NCI-H345 (cell line): ENCODE data around the gene CDC42BPB.

Source experiments
- DNase-seq: peaks from one replicate; lab custom pipeline; 2025; lab: John Stamatoyannopoulos, UW

Gene CDC42BPB

DNA sequence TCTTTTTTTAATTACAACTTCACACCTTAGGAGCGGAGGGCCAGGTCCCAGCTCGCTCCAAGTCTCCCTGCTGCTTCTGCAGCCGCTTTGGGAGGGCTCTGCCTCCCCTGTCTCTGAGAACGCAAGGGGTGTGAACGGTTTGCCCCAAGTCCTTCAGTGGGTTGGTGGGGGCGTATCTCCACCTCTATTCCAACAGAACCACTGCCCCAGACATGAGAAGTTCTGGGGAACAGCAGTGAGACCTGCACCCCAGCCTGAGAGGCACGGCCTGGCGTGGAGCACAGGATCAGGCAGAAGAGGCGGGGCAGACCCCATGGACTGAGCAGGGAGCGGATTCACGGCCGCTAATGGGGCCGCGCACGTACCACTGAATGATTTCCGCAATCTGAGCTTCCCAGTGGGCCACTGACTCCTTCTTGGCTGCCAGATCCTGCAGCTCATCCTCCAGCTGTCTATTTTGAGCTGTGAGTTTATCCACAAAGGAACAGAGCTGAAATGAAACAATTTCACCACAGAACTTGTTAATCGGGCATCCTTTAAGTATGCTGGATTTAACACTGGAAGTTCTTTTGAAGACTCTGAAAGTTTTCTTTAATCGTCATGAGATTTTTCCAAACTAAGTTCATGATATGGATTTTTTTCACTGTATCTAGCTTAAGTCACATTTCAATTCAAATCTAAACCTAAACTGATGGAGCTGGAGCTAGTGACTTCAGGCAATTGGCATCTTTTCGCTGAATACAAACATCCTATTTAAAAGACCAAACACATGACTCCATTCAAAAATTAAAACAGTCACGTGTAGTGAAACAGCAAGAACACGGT, 90.5 kb downstream of the CDC42BPB start:
- DNase-seq: no peak

GRCh38 chr14:102965971-102966655, 91.2 kb downstream of the CDC42BPB start:
- no peak for DNase-seq

DNA sequence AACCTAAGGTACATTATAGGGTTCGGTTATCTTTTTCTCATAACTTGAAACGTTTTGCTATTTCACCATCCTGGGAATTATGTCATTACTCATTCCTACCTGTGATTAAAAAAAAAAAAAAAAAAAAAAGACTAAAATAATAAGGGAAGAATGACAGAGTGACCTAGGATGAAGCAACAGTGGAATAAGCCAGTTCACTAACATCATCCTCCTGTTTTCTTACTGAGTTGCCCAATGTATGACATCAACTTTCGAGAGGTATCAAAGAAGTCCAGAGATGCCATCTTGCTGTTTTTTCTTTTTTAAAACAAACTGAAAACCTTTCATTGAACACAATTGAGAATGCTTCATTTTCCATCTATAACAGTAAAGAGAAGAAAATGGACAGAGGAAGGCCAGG, 92.1 kb downstream of the CDC42BPB start:
- DNase-seq: no peak

GRCh38 chr14:102964152-102964730, 93.1 kb downstream of the CDC42BPB start:
- no peak for DNase-seq

DNA sequence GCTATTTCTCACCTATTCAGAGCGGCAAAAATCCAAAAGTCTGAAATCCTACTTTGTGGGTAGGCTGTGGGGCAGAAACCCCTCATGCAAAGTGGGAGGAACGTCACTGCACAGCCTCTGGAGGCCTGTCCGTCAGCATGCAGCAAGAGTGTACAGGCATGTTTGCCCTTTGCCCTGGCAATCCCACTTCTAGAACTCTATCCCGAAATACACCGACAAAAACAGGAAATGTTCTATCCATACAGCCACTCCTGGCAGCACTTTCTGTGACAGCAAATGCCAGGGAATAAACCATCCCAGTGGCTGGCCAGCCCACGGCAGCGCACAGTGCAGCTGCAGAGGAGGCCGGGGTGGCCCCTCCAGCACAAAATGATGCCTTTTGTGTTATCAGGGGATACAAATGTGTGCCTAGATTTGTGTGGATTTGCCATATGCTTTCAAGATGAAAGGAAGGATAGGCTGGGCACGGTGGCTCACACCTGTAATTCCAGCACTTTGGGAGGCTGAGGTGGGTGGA, 95.2 kb downstream of the CDC42BPB start:
- no peak for DNase-seq

DNA sequence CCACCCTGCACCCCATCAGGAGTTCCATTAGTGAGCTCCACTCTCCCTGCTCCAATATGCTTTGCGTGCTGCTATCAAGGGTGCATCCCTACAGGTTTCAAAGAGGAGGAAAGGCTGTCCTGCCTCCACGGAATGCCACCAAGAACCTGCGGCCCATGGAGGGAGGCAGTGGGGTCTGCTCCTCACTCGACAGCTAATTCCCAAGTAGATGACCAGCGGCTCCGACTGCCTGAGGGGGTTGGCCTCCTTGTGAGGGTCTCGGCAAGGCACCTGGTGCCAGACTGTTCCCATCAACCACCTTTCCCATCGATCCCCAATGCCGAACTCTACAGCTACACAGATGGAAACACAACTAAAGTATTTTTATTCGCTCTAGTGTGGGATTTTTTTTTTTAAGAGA, 98.9 kb downstream of the CDC42BPB start:
- DNase-seq: no peak

GRCh38 chr14:102957222-102957621, 100.1 kb downstream of the CDC42BPB start:
- no peak for DNase-seq

- no peak for DNase-seq
Observed at GRCh38 chr14:102955636-102956408, 101.5 kb downstream of the CDC42BPB start.

DNA sequence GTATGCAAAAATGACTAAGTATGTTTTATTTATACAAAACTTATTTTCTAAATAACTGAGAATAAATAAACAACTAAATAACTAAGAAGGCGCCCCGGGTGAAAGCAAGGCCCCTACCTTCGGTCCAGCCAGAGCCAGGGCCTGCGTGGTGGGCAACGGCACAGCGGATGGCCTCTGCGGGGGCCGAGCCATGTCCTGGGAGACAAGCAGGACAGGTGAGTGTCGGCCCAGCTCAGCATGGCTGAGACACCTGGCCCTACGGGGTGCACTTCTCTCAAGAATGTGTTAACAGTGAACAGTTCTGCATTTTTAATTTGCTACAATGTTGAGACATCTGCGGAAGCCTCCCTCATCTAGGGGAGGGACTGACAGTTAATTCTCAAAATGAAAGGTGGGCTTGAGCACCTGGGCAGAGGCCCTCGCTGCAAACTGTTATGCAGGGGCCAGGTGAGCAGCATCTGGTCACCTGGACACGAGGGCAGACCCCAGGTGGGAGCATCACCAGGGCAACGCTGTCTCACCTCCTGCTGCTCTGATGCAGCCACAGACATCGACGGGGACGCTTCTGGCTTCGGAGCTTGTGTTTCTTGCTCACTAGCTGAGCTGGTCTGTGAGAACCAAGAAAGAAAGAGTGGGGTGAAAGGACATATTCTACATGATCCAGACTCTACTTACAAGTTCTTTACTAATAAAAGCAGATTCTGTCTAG, 103.1 kb downstream of the CDC42BPB start:
- DNase-seq: no peak

DNA sequence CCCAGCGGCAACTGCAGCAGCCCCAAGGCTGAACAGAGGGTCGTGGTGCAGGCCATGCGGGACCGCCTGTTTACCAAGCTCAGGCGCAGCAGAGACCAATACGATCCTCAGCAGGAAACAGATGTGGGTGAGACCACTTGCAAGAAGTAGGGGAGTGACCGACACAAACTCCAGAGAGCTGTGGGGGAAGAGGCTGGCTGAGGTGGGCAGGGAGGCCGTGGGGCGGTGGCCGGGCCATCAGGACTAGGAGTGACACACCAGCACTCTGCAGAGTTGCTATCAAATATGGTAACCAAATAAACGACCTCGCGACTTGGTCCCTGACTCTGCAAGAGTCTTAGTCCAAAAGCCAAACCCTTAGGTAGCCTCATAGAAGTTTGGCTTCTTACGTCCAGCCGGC, 104.2 kb downstream of the CDC42BPB start:
- no peak for DNase-seq

DNA sequence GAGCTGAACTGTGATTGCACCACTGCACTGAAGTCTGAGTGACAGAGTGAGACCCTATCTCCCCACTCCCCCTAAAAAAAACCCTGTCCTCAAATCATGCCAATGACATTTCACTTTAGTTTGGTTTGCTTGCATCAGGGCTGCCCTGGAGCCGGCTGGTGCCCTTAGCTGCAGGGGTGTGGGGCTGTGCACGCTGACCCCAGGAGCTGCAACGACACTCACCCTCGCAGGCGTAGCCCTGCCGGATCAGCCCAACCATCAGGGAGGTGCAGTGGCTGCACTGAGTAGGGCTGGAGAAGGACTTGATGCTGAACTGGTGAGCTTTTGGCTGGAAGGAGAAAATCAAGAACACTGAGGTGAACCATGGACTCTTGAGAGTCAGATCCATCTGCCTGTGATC, 105.1 kb downstream of the CDC42BPB start:
- no peak for DNase-seq

- DNase-seq: no peak
Observed at GRCh38 chr14:102951799-102952198, 105.5 kb downstream of the CDC42BPB start.

- DNase-seq: no peak
Observed at GRCh38 chr14:102951034-102951433, 106.3 kb downstream of the CDC42BPB start.

DNA sequence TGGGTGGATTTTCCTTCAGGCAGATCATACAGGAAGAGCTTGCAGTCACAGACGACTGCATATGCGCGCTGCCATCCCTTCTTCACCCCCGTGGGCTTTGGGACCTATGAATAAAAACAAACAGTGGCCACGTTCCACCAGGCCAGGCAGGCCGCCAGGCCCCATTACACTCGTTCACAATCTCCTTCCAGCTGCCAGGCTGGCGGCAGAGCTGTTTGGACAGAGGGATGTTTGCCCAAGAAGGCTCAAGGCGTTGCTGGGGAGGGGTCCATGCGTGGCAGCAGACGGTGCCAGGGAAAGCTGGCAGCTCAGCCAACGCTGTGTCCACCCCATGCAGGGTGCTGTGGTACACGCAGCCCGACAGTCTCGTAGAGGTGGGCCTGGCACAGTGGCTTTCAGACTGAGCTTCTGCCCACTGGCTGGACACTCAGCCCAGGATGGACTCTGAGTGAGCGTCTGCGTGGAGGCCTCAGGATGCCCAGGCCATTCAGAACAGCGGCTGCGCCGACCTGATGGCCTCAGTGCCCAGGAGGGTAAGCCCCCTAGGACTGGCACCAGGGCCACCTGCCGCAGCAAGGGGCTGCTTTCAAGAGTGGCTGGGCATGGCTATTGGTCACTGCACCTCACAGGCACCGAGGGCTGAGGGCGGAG, 107.4 kb downstream of the CDC42BPB start:
- DNase-seq: no peak

DNA sequence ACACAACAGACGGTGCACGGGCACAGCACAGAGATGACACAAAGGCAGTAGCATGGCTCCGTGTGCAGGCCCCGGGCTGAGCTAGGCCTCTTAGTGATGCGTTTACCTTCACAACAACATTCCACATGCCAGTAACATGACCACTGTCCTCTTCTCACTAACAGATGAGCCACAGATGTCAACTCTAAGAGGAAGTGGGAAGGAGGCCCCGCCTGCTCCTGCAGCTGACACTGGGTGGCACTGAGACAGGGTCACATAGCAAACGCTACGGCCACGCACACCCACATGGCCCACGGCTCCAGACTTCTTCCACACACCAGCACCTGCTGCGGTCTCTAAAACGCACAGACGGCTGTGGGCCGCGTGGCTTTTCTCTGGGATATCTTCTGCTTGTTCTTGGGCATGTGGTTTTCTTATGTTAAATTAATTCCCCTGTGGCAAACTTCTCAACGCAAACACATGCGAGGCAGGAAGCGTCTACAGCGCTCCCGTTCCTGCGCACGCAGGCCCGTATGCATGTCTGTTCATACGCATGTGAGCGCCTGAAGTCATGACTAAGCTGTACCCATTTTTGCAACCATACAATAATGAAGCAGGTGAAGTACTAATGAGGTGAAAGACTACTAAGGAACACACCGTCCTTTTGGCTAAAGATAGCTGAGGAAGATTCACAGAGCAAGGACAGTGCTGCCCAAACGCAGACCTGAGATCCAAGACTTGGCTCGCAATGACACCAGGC, 108.1 kb downstream of the CDC42BPB start:
- DNase-seq: no peak

DNA sequence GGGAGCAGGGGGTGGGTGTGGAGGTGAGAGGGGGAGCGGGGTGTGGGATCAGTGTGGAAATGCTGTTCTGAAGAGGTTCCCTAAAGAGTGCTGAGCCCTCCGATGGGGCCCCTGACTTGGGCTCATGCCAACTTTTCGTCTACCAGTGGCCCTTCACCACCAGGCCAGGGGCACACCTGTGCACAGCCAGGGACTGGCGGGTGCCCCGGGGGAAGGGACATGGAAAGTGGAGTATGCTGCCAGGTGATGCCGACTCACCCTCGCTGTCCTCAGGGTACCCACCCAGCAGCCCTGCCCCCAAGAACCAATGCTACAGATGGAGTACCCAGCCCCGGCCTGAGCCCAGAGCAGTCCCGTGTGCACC, 108.7 kb downstream of the CDC42BPB start:
- no peak for DNase-seq

GRCh38 chr14:102947321-102948103, 109.8 kb downstream of the CDC42BPB start:
- DNase-seq: no peak

DNA sequence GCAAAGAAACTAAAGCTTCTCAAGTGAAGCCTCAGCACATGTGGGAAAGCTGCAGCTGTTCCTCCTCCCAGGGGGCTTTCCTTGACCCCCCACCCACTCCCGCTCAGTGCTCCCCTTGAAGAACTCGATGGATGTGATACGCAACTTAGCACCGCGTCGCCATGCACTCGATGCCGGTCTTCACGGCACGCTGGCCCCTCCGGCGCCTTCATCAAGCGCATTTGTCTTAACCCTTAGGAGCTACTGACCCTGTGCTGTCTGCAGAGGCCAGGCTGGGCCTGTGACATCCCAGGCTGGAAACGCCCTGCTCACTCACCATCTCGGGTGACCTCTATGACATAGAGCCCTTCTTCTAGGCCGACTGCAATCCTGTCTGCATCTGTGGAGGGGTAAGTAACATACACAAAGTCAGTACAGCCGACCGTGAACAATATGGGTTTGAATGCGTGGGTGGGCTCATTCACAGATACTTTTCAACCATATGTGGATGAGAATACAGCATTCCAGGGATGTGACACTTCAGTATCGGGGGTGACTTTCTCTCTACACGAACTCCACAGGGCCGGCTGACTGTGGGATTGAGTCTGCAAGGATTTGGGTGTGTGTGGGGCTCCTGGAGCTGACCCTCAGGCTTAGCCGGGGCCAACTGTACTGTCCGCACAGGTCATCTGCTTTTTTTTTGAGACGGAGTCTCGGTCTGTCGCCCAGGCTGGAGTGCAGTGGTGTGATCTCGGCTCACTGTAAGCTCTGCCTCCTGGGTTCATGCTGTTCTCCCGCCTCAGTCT, 111.8 kb downstream of the CDC42BPB start:
- no peak for DNase-seq
